SK-N-SH (cell line): ENCODE measurements around the gene SIT1. TPM values are rescaled to one million over a fixed set of nuclear protein-coding genes. Genes with fewer than 3 reads are reported as not detected.
A peak's percentile ranks its signal among the peaks of the same experiment; 100 is the strongest.

ENCODE experiments used
- CTCF ChIA-PET: fragments of 300-600, 350-600 bp; formaldehyde crosslinking; extraction: SDS; loops from one replicate; lab custom pipeline; 2021; lab: Yijun Ruan, JAX
- POLR2A ChIA-PET: fragments of 350-600 bp; sonication (Branson Sonifier 250); formaldehyde crosslinking; extraction: SDS; loops from one replicate; lab custom pipeline; 2020; ENCODE audit warnings: antibody characterized with exemption, inconsistent platforms; lab: Yijun Ruan, JAX
- DNase-seq: peaks from one replicate; pipeline ENCODE4 v3.0.0; 2012
- H2AFZ ChIP-seq: fragments of 200-600 bp; sonication (generic); 2 replicates; pipeline ENCODE4 v1.8.1; 2016; ENCODE audit warnings: antibody characterized with exemption, mild to moderate bottlenecking, low read depth
- H3F3A ChIP-seq: fragments of 200-600 bp; sonication (generic); replicated peaks from 2 replicates; pipeline ENCODE3; 2016; ENCODE audit warnings: antibody characterized with exemption, mild to moderate bottlenecking; ENCODE audit not compliant: insufficient read depth
- H3K27ac ChIP-seq, 2 experiments: fragments of 200-500 bp in 1 of 2; fragments of 200-600 bp in 1 of 2; sonication (Bioruptor generic) in 1 of 2; sonication (generic), shearing (Covaris generic) in 1 of 2; 2 replicates each; pipeline versions ENCODE4 v1.5.1 to v1.6.1; 2014 to 2016; ENCODE audit warnings: low read depth in 2 of 2, inconsistent platforms in 1 of 2, low read length in 1 of 2, mild to moderate bottlenecking in 1 of 2, mixed read lengths in 1 of 2
- H3K27me3 ChIP-seq: fragments of 200-600 bp; sonication (generic), shearing (Covaris generic); 2 replicates; pipeline ENCODE4 v1.6.1; 2016; ENCODE audit warnings: mixed run types; ENCODE audit not compliant: insufficient read depth
- H3K36me3 ChIP-seq, 2 experiments: fragments of 200-500 bp in 1 of 2; fragments of 200-600 bp in 1 of 2; sonication (Bioruptor generic) in 1 of 2; sonication (generic) in 1 of 2; replicated peaks in 1 of 2; 2 replicates each; pipeline versions ENCODE3 to v1.5.1; 2014 to 2016; ENCODE audit warnings: low read length in 1 of 2, mild to moderate bottlenecking in 1 of 2; ENCODE audit not compliant: insufficient read depth in 2 of 2, control insufficient read depth in 1 of 2
- H3K4me1 ChIP-seq, 2 experiments: fragments of 200-500 bp in 1 of 2; fragments of 200-600 bp in 1 of 2; sonication (Bioruptor generic) in 1 of 2; sonication (generic), shearing (Covaris generic) in 1 of 2; 2 replicates each; pipeline versions ENCODE4 v1.5.1 to v1.6.1; 2014 to 2016; ENCODE audit warnings: low read depth in 1 of 2, low read length in 1 of 2, mixed run types in 1 of 2; ENCODE audit not compliant: insufficient read depth in 2 of 2, control insufficient read depth in 1 of 2
- H3K4me2 ChIP-seq: fragments of 200-600 bp; sonication (generic), shearing (Covaris generic); 2 replicates; pipeline ENCODE4 v1.6.1; 2017; ENCODE audit warnings: mixed run types
- H3K4me3 ChIP-seq, 2 experiments: fragments of 200-500 bp in 1 of 2; fragments of 200-600 bp in 1 of 2; sonication (Bioruptor generic) in 1 of 2; sonication (generic), shearing (Covaris generic) in 1 of 2; 2 replicates each; pipeline versions ENCODE4 v1.5.1 to v1.8.1; 2014 to 2016; ENCODE audit warnings: low read depth in 2 of 2, inconsistent platforms in 1 of 2, low read length in 1 of 2, mild to moderate bottlenecking in 1 of 2, mixed read lengths in 1 of 2, moderate library complexity in 1 of 2
- H3K79me2 ChIP-seq: fragments of 200-600 bp; sonication (generic); 2 replicates; pipeline ENCODE4 v1.8.1; 2017; ENCODE audit warnings: mild to moderate bottlenecking; ENCODE audit not compliant: insufficient read depth
- H3K9ac ChIP-seq: fragments of 200-600 bp; sonication (generic); 2 replicates; pipeline ENCODE4 v1.6.1; 2017; ENCODE audit warnings: mixed run types
- H3K9me2 ChIP-seq: fragments of 200-600 bp; sonication (generic); 2 replicates; pipeline ENCODE4 v1.6.1; 2017; ENCODE audit warnings: mixed run types
- H3K9me3 ChIP-seq: fragments of 200-600 bp; sonication (generic); 2 replicates; pipeline ENCODE4 v1.6.1; 2017; ENCODE audit warnings: mixed run types, mild to moderate bottlenecking, moderate library complexity
- H4K20me1 ChIP-seq: fragments of 200-600 bp; sonication (generic); 2 replicates; pipeline ENCODE4 v1.6.1; 2017; ENCODE audit warnings: mild to moderate bottlenecking, mixed run types; ENCODE audit not compliant: insufficient read depth
- EP300 ChIP-seq, 2 experiments: IDR thresholded peaks; 2 replicates each; pipeline versions ENCODE4 v1.4.0 to v1.6.1; 2012; ENCODE audit warnings: borderline replicate concordance in 1 of 2, low read depth in 1 of 2, low read length in 1 of 2
- FOSL2 ChIP-seq: IDR thresholded peaks from 2 replicates; pipeline ENCODE4 v1.4.0; 2012; ENCODE audit warnings: low read depth, mild to moderate bottlenecking, moderate library complexity, borderline replicate concordance
- GABPA ChIP-seq: IDR thresholded peaks from 2 replicates; pipeline ENCODE4 v1.4.0; 2012; ENCODE audit warnings: low read depth, mild to moderate bottlenecking
- JUND ChIP-seq: IDR thresholded peaks from 2 replicates; pipeline ENCODE4 v1.4.0; 2012
- MAX ChIP-seq: IDR thresholded peaks from 2 replicates; pipeline ENCODE4 v1.4.0; 2012; ENCODE audit warnings: low read depth
- MXI1 ChIP-seq: IDR thresholded peaks from 2 replicates; pipeline ENCODE4 v1.6.1; 2012; ENCODE audit warnings: mild to moderate bottlenecking, low read depth, low read length, improper control_type of control experiment
- NFIC ChIP-seq: IDR thresholded peaks from 2 replicates; pipeline ENCODE4 v1.4.0; 2012; ENCODE audit warnings: borderline replicate concordance
- POLR2AphosphoS5 ChIP-seq: IDR thresholded peaks from 2 replicates; pipeline ENCODE4 v1.6.1; 2012; ENCODE audit warnings: low read depth, low read length
- RXRA ChIP-seq: IDR thresholded peaks from 2 replicates; pipeline ENCODE4 v1.4.0; 2012; ENCODE audit warnings: low read depth, mild to moderate bottlenecking, borderline replicate concordance
- SMC3 ChIP-seq: IDR thresholded peaks from 2 replicates; pipeline ENCODE4 v1.6.1; 2012; ENCODE audit warnings: low read depth, low read length, improper control_type of control experiment
- TAF1 ChIP-seq: IDR thresholded peaks from 2 replicates; pipeline ENCODE4 v1.6.1; 2012; ENCODE audit warnings: low read depth, mild to moderate bottlenecking, low read length, moderate library complexity, borderline replicate concordance
- TCF12 ChIP-seq: IDR thresholded peaks from 2 replicates; pipeline ENCODE4 v1.4.0; 2012
- TEAD4 ChIP-seq: IDR thresholded peaks from 2 replicates; pipeline ENCODE4 v1.4.0; 2012; ENCODE audit warnings: mild to moderate bottlenecking, borderline replicate concordance; ENCODE audit not compliant: insufficient read depth
- YY1 ChIP-seq: IDR thresholded peaks from 2 replicates; pipeline ENCODE4 v1.4.0; 2012; ENCODE audit warnings: low read depth, mild to moderate bottlenecking
- WGBS: methylation state at CpG from one replicate; pipeline ENCODE4 v1.1.6; 2017; ENCODE audit warnings: low lambda C conversion rate; 5-methylcytosine and 5-hydroxymethylcytosine counted together
- polyA plus RNA-seq, 3 experiments: library from polyadenylated mRNA; depleted of rRNA; stranded (reverse); fragments of >200 nt; gene quantifications; 2 replicates each; pipeline ENCODE4 v1.2.3, GENCODE V29; 2012
- TF ChIP-seq, protein P1 (sequence below): IDR thresholded peaks from 2 replicates; pipeline ENCODE4 v1.4.0; 2012; ENCODE audit warnings: low read depth, borderline replicate concordance
- TF ChIP-seq, protein P2 (sequence below): fragments of 150-350 bp; IDR thresholded peaks from 2 replicates; pipeline ENCODE4 v1.6.1; 2016; ENCODE audit warnings: mild to moderate bottlenecking, low read depth, low read length
- TF ChIP-seq, protein P3 (sequence below): IDR thresholded peaks from 2 replicates; pipeline ENCODE4; 2012

Gene SIT1
- polyA plus RNA-seq, 1 of the 3 experiments (the other 2 are of a cell fraction), result not detected

DNA sequence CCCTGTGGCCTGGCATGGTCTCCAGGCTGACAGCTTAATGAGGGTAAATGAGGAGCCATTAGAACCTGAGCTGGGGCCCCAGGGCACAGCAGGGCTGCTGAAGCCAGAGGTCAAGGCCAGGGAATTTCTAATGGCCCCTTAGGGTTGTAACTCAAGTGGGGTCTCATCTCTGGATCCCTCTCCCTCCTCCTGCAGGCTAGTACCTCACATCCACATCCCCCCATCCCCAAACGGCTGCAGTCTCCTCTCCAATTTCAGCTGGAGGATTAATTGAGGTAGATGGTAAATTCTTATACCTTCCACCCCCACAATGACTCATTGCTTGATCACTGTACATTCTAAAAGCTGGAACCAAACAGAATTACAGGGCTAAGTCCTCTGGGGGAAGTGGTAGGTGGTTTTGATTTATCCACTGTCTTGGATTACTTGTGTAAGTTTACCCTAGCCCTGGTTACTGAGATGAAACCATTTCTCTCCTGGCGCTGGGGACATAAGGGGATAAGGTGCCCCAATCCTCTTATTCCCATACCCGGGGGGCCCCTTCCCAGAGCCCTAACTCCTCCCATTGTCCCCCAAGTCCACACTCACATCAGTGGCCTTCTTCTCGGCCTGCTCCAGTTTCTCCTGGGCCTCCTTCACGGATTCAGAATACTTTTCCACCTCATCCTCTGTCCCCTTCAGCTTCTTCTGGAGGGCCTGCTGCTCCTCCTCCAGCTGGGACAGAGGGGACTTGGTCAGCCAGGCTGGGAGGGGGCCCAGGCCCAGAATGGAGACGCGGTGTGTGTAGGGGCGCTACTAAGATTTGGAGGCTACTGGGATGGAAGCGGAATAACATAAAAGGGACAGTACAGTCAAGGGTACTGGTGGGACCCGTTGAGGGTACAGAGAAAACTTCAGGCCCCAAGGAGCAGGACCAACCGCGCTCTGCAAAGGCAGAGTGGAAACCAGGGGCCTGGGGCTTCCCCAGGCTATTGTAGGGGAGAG is 38.1 kb upstream of the SIT1 start:
- H3K4me3 ChIP-seq, result peak overlapping the region; percentile 62 to 73
- WGBS, result 43% methylated on average over 12 of the region's 12 CpGs
- no peak for DNase-seq
- H4K20me1 ChIP-seq, result peaks cover 50% of the 10 kb centered on the region
- peaks cover 14 to 20% of the 10 kb centered on the region in 2 experiments for H3K36me3 ChIP-seq
- H3K4me2 ChIP-seq, result peak overlapping the region; percentile 91
- H2AFZ ChIP-seq, result no peak overlapping the region
- H3K79me2 ChIP-seq, result peaks cover 47% of the 10 kb centered on the region
- no peaks in the 10 kb centered on the region for H3K9me2 ChIP-seq
- ChIA-PET POLR2A (no interaction called here), CTCF (interaction anchor here (0.7 to 2.3 kb wide), 10 partner anchors 8 to 102 kb away, joined by 3 to 26 read pairs (median 3); partner anchors contain the start of genes CCDC107 and RMRP)
- H3K27ac ChIP-seq, result peak overlapping the region; percentile 93 to 96
- H3F3A ChIP-seq, result peaks cover 47% of the 10 kb centered on the region
- H3K9ac ChIP-seq, result peak overlapping the region; percentile 95
- H3K9me3 ChIP-seq, result no peaks in the 10 kb centered on the region
- peaks cover 19 to 34% of the 10 kb centered on the region in 2 experiments; a peak in 3 of 4 replicates for H3K4me1 ChIP-seq
- no peaks in the 10 kb centered on the region for H3K27me3 ChIP-seq
- TF ChIP-seq EP300 (IDR thresholded peaks at IDR 0.05; ENCODE audit: borderline replicate concordance in 1 of 2, low read depth in 1 of 2, low read length in 1 of 2), result peak in 1 of 2 experiments; percentile 30; a peak in 1 of 4 replicates
- TF ChIP-seq NFIC, result 0 out of 2 replicates have a peak, but pooled peaks have one; percentile 42
- peak; percentile 70; the same call in 1 of the 2 replicates for TF ChIP-seq POLR2AphosphoS5
- peak; percentile 62; the same call in 1 of the 2 replicates for TF ChIP-seq TCF12
- TF ChIP-seq, protein P1, sequence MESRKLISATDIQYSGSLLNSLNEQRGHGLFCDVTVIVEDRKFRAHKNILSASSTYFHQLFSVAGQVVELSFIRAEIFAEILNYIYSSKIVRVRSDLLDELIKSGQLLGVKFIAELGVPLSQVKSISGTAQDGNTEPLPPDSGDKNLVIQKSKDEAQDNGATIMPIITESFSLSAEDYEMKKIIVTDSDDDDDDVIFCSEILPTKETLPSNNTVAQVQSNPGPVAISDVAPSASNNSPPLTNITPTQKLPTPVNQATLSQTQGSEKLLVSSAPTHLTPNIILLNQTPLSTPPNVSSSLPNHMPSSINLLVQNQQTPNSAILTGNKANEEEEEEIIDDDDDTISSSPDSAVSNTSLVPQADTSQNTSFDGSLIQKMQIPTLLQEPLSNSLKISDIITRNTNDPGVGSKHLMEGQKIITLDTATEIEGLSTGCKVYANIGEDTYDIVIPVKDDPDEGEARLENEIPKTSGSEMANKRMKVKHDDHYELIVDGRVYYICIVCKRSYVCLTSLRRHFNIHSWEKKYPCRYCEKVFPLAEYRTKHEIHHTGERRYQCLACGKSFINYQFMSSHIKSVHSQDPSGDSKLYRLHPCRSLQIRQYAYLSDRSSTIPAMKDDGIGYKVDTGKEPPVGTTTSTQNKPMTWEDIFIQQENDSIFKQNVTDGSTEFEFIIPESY, result no peak
- TF ChIP-seq FOSL2, result peak; percentile 92
- TF ChIP-seq, protein P2, sequence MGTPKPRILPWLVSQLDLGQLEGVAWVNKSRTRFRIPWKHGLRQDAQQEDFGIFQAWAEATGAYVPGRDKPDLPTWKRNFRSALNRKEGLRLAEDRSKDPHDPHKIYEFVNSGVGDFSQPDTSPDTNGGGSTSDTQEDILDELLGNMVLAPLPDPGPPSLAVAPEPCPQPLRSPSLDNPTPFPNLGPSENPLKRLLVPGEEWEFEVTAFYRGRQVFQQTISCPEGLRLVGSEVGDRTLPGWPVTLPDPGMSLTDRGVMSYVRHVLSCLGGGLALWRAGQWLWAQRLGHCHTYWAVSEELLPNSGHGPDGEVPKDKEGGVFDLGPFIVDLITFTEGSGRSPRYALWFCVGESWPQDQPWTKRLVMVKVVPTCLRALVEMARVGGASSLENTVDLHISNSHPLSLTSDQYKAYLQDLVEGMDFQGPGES, result no peak
- peak; percentile 52; the same call in 1 of the 2 replicates for TF ChIP-seq YY1
- TF ChIP-seq TEAD4, result peak; percentile 39; the same call in 1 of the 2 replicates
- peak; percentile 92 for TF ChIP-seq JUND
- no peak for TF ChIP-seq MXI1
- TF ChIP-seq TAF1, result peak; percentile 55; the same call in 1 of the 2 replicates
- TF ChIP-seq, protein P3, sequence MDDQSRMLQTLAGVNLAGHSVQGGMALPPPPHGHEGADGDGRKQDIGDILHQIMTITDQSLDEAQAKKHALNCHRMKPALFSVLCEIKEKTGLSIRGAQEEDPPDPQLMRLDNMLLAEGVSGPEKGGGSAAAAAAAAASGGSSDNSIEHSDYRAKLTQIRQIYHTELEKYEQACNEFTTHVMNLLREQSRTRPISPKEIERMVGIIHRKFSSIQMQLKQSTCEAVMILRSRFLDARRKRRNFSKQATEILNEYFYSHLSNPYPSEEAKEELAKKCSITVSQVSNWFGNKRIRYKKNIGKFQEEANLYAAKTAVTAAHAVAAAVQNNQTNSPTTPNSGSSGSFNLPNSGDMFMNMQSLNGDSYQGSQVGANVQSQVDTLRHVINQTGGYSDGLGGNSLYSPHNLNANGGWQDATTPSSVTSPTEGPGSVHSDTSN, result peak; percentile 70
- TF ChIP-seq MAX, result no peak
- no peak for TF ChIP-seq SMC3
- TF ChIP-seq GABPA, result no peak
- peak; percentile 35; the same call in 1 of the 2 replicates for TF ChIP-seq RXRA
